ENCODE data around the gene CLPSL2. TPM values are rescaled to one million over a fixed set of nuclear protein-coding genes. Genes with fewer than 3 reads are reported as not detected.

CLPSL2 gene
- total and polyA plus RNA-seq, 2 experiments from 2014 or later = 1.2 TPM; not detected in 1

- Histone ChIP-seq H3K4me3 (no peak overlapping the region), H3K9me3 (ENCODE audit: low read depth) (no peaks in the 10 kb centered on the region), H3K36me3 (no peaks in the 10 kb centered on the region), H3K4me1 (ENCODE audit: low read depth) (no peaks in the 10 kb centered on the region), H3K27ac (no peak overlapping the region), H3K27me3 (peaks cover 20% of the 10 kb centered on the region)
- no peak for TF ChIP-seq CTCF (IDR thresholded peaks at IDR 0.05; ENCODE audit: low read depth, low read length)
- no peak for DNase-seq (ENCODE audit: low read depth in 1 of 2, low spot score in 1 of 2)
These were observed 14.3 kb downstream of the CLPSL2 start for GRCh38 chr6:35790683-35791082.

GRCh38 chr6:35794536-35795452 lies 18.4 kb downstream of the CLPSL2 start:
- Histone ChIP-seq H3K27ac (no peak overlapping the region), H3K4me3 (no peak overlapping the region), H3K27me3 (no peaks in the 10 kb centered on the region), H3K4me1 (ENCODE audit: low read depth) (no peaks in the 10 kb centered on the region), H3K36me3 (no peaks in the 10 kb centered on the region), H3K9me3 (ENCODE audit: low read depth) (no peaks in the 10 kb centered on the region)
- DNase-seq (ENCODE audit: low read depth in 1 of 2, low spot score in 1 of 2) = no peak
- no peak for TF ChIP-seq CTCF (IDR thresholded peaks at IDR 0.05; ENCODE audit: low read depth, low read length)

- H3K27me3 ChIP-seq = no peaks in the 10 kb centered on the region
- TF ChIP-seq CTCF (IDR thresholded peaks at IDR 0.05; ENCODE audit: low read depth, low read length) = no peak
- DNase-seq (ENCODE audit: low read depth in 1 of 2, low spot score in 1 of 2) = no peak
These were observed 19.2 kb downstream of the CLPSL2 start for GRCh38 chr6:35795453-35796071.

GRCh38 chr6:35796236-35796635 lies 19.8 kb downstream of the CLPSL2 start:
- H3K4me3 ChIP-seq = no peak overlapping the region
- H3K36me3 ChIP-seq = no peaks in the 10 kb centered on the region
- no peak for DNase-seq (ENCODE audit: low read depth in 1 of 2, low spot score in 1 of 2)
- TF ChIP-seq CTCF (IDR thresholded peaks at IDR 0.05; ENCODE audit: low read depth, low read length) = no peak
- no peaks in the 10 kb centered on the region for H3K9me3 ChIP-seq (ENCODE audit: low read depth)
- H3K27ac ChIP-seq = no peak overlapping the region
- no peaks in the 10 kb centered on the region for H3K4me1 ChIP-seq (ENCODE audit: low read depth)
- no peaks in the 10 kb centered on the region for H3K27me3 ChIP-seq

More at GRCh38 chr6:35795453-35796071, 19.2 kb downstream of the CLPSL2 start:
- no peaks in the 10 kb centered on the region for H3K4me1 ChIP-seq (ENCODE audit: low read depth)
- H3K4me3 ChIP-seq = no peak overlapping the region
- H3K36me3 ChIP-seq = no peaks in the 10 kb centered on the region
- H3K27ac ChIP-seq = no peak overlapping the region
- H3K9me3 ChIP-seq (ENCODE audit: low read depth) = no peaks in the 10 kb centered on the region

- TF ChIP-seq CTCF (IDR thresholded peaks at IDR 0.05; ENCODE audit: low read depth, low read length) = no peak
- Histone ChIP-seq H3K4me1 (ENCODE audit: low read depth) (no peaks in the 10 kb centered on the region), H3K36me3 (no peaks in the 10 kb centered on the region), H3K27ac (no peak overlapping the region), H3K9me3 (ENCODE audit: low read depth) (no peaks in the 10 kb centered on the region), H3K27me3 (no peaks in the 10 kb centered on the region), H3K4me3 (no peak overlapping the region)
- no peak for DNase-seq (ENCODE audit: low read depth in 1 of 2, low spot score in 1 of 2)
These were observed 21.6 kb downstream of the CLPSL2 start for GRCh38 chr6:35797837-35798526.

Data from cardiac muscle cell (in vitro differentiated cells and primary cell).